HCT116 (cell line): ENCODE measurements around the gene DGAT2L6. TPM values are rescaled to one million over a fixed set of nuclear protein-coding genes. Genes with fewer than 3 reads are reported as not detected.

ENCODE experiments used
- ATAC-seq: fragments of 200-7000 bp; cut with Tn5 transposase; 2 replicates; pipeline ENCODE4 v1.9.1; 2020; ENCODE audit warnings: mild to moderate bottlenecking, moderate library complexity
- BruUV-seq: library from RNA; stranded (reverse); fragments of 400-500 nt; replicated peaks from 2 replicates; lab custom pipeline; 2021; lab: Mats Ljungman, UMichigan
- CTCF ChIA-PET: fragments of 300-600 bp; sonication (Branson Sonifier 250); formaldehyde crosslinking; loops from one replicate; lab custom pipeline; 2021; ENCODE audit warnings: antibody characterized with exemption; lab: Charles Lee
- POLR2A ChIA-PET: fragments of 300-600, 350-600 bp; sonication (Branson Sonifier 250); formaldehyde crosslinking; loops from one replicate; lab custom pipeline; 2021; ENCODE audit warnings: antibody characterized with exemption; lab: Charles Lee
- RAD21 ChIA-PET, 2 experiments: fragments of 300-600 bp; sonication (Branson Sonifier 250); formaldehyde crosslinking; loops; one replicate each; lab custom pipeline; 2023; ENCODE audit warnings: low total read pairs in 2 of 2; ENCODE audit not compliant: uncharacterized antibody in 2 of 2, unreplicated experiment in 2 of 2, low non-redundant PET in 1 of 2; lab: Charles Lee
- DNase-seq: peaks from one replicate; pipeline ENCODE4 v3.0.0-alpha.2; 2010; ENCODE audit warnings: low read depth, low spot score
- H2AFZ ChIP-seq: fragments of 200-600 bp; shearing (Covaris generic), sonication (generic); 2 replicates; pipeline ENCODE4 v1.6.1; 2017; ENCODE audit warnings: low read depth, mixed run types, mixed read lengths, antibody characterized with exemption, low read length; ENCODE audit not compliant: poor library complexity, severe bottlenecking
- H3K27ac ChIP-seq: 2 replicates; pipeline ENCODE4 v1.5.1; 2012; ENCODE audit warnings: low read depth, low read length
- H3K27me3 ChIP-seq: fragments of 200-600 bp; sonication (generic); 2 replicates; pipeline ENCODE4 v1.6.1; 2016; ENCODE audit warnings: mixed run types, low read length, mixed read lengths; ENCODE audit not compliant: insufficient read depth
- H3K36me3 ChIP-seq, 2 experiments: fragments of 200-500 bp in 1 of 2; fragments of 200-600 bp in 1 of 2; sonication (Bioruptor generic) in 1 of 2; sonication (generic) in 1 of 2; 2 replicates each; pipeline versions ENCODE4 v1.5.1 to v1.6.1; 2014 to 2016; ENCODE audit warnings: low read length in 2 of 2, inconsistent platforms in 1 of 2, mixed read lengths in 1 of 2, mixed run types in 1 of 2; ENCODE audit not compliant: insufficient read depth in 2 of 2, control insufficient read depth in 1 of 2
- H3K4me1 ChIP-seq, 2 experiments: fragments of 200-600 bp in 1 of 2; sonication (generic) in 1 of 2; 2 replicates each; pipeline versions ENCODE4 v1.5.1 to v1.6.1; 2012 to 2017; ENCODE audit warnings: low read length in 2 of 2, inconsistent platforms in 1 of 2, mild to moderate bottlenecking in 1 of 2, mixed read lengths in 1 of 2, mixed run types in 1 of 2, moderate library complexity in 1 of 2; ENCODE audit not compliant: insufficient read depth in 2 of 2, control insufficient read depth in 1 of 2
- H3K4me2 ChIP-seq: fragments of 200-600 bp; sonication (generic); 2 replicates; pipeline ENCODE4 v1.6.1; 2017; ENCODE audit warnings: mixed run types, low read length, mixed read lengths
- H3K4me3 ChIP-seq, 2 experiments: fragments of 200-600 bp in 1 of 2; sonication (generic) in 1 of 2; replicated peaks in 1 of 2; 2 replicates each; pipeline ENCODE4 v1.5.1; 2011 to 2016; ENCODE audit warnings: low read length in 2 of 2, control low read depth in 1 of 2, low read depth in 1 of 2, mild to moderate bottlenecking in 1 of 2, mixed read lengths in 1 of 2, mixed run types in 1 of 2
- H3K79me2 ChIP-seq: fragments of 200-600 bp; sonication (generic); 2 replicates; pipeline ENCODE4 v1.6.1; 2017; ENCODE audit warnings: mild to moderate bottlenecking, mixed run types, low read length, moderate library complexity, mixed read lengths; ENCODE audit not compliant: insufficient read depth
- H3K9ac ChIP-seq: fragments of 200-600 bp; sonication (generic); 2 replicates; pipeline ENCODE4 v1.6.1; 2016; ENCODE audit warnings: low read length, mixed read lengths
- H3K9me2 ChIP-seq: fragments of 200-600 bp; sonication (generic), shearing (Covaris generic); 2 replicates; pipeline ENCODE4 v1.6.1; 2017; ENCODE audit warnings: mixed run types, mild to moderate bottlenecking, moderate library complexity; ENCODE audit not compliant: insufficient read depth
- H3K9me3 ChIP-seq, 2 experiments: fragments of 200-500 bp in 1 of 2; fragments of 200-600 bp in 1 of 2; sonication (Bioruptor generic) in 1 of 2; sonication (generic) in 1 of 2; 2 replicates each; pipeline ENCODE4 v1.6.1; 2014 to 2017; ENCODE audit warnings: low read length in 2 of 2, mixed read lengths in 2 of 2, inconsistent platforms in 1 of 2, low read depth in 1 of 2, mild to moderate bottlenecking in 1 of 2, mixed run types in 1 of 2, moderate library complexity in 1 of 2; ENCODE audit not compliant: control insufficient read depth in 1 of 2, insufficient read depth in 1 of 2
- H4K20me1 ChIP-seq: fragments of 200-600 bp; sonication (generic), shearing (Covaris generic); 2 replicates; pipeline ENCODE4 v1.6.1; 2017; ENCODE audit warnings: mixed run types, mild to moderate bottlenecking, moderate library complexity; ENCODE audit not compliant: insufficient read depth
- CTCF ChIP-seq, 3 experiments: fragments of 200-600 bp in 1 of 3; sonication (generic) in 1 of 3; IDR thresholded peaks in 2 of 3; conservative IDR thresholded peaks in 1 of 3; 2 replicates each; pipeline ENCODE4 v1.5.1; 2012 to 2017; ENCODE audit warnings: low read depth in 2 of 3, low read length in 2 of 3, antibody characterized with exemption in 1 of 3, borderline replicate concordance in 1 of 3, control low read depth in 1 of 3, mild to moderate bottlenecking in 1 of 3, mixed read lengths in 1 of 3, mixed run types in 1 of 3, moderate library complexity in 1 of 3; ENCODE audit not compliant: insufficient read depth in 1 of 3
- ELF1 ChIP-seq: IDR thresholded peaks from 2 replicates; pipeline ENCODE4 v1.6.1; 2012; ENCODE audit warnings: low read depth, borderline replicate concordance
- FOSL1 ChIP-seq: IDR thresholded peaks from 2 replicates; pipeline ENCODE4 v1.6.1; 2012; ENCODE audit warnings: low read depth
- JUND ChIP-seq: IDR thresholded peaks from 2 replicates; pipeline ENCODE4 v1.6.1; 2012
- POLR2AphosphoS5 ChIP-seq: IDR thresholded peaks from 2 replicates; pipeline ENCODE4 v1.6.1; 2011; ENCODE audit warnings: mild to moderate bottlenecking, low read depth, low read length, moderate library complexity
- RAD21 ChIP-seq: IDR thresholded peaks from 2 replicates; pipeline ENCODE4 v1.6.1; 2012; ENCODE audit warnings: low read depth, mild to moderate bottlenecking
- SP1 ChIP-seq: IDR thresholded peaks from 2 replicates; pipeline ENCODE4 v1.6.1; 2012; ENCODE audit warnings: low read depth
- TCF7L2 ChIP-seq: IDR thresholded peaks from 2 replicates; pipeline ENCODE4 v1.7.0; 2011; ENCODE audit warnings: borderline replicate concordance, inconsistent platforms; ENCODE audit not compliant: insufficient read depth, insufficient read length; ENCODE audit errors: extremely low read depth
- YY1 ChIP-seq: IDR thresholded peaks from 2 replicates; pipeline ENCODE4 v1.6.1; 2011; ENCODE audit warnings: low read length, low read depth, moderate library complexity, mild to moderate bottlenecking; ENCODE audit not compliant: insufficient replicate concordance; ENCODE audit errors: extremely low read depth
- ZFX ChIP-seq: fragments of 450-650 bp; IDR thresholded peaks from 2 replicates; pipeline ENCODE4 v1.6.1; 2017
- ZNF274 ChIP-seq: fragments of 200-500 bp; sonication (Bioruptor generic); IDR thresholded peaks from 2 replicates; pipeline ENCODE4 v1.6.1; 2014; ENCODE audit warnings: mild to moderate bottlenecking, low read depth, low read length, inconsistent platforms
- intact Hi-C: fragments of 100-400 bp; cut with micrococcal nuclease; formaldehyde crosslinking; loops from 2 replicates; pipeline ENCODE4 v1.10.0; 2022
- total RNA-seq: library from RNA; stranded (reverse); gene quantifications from one replicate; pipeline ENCODE4 v1.2.1, GENCODE V29; 2021; ENCODE audit not compliant: unreplicated experiment

Gene DGAT2L6
- total RNA-seq, 1 experiment from 2014 or later = not detected

GRCh38 chrX:70196961-70197720, 19.9 kb downstream of the DGAT2L6 start (continued):
- TF ChIP-seq RAD21 (peak; percentile 81), FOSL1 (no peak), SP1 (no peak), ZNF274 (no peak), CTCF (IDR thresholded peaks at IDR 0.05 in 2 of 3, conservative IDR thresholded peaks at IDR 0.05 in 1 of 3; ENCODE audit: borderline replicate concordance in 1 of 3, insufficient read depth in 1 of 3, low read depth in 2 of 3, low read length in 2 of 3) (peak; percentile 60 to 80 (median 67))
- TF ChIP-seq, all 23 proteins: peak for 2

DNA sequence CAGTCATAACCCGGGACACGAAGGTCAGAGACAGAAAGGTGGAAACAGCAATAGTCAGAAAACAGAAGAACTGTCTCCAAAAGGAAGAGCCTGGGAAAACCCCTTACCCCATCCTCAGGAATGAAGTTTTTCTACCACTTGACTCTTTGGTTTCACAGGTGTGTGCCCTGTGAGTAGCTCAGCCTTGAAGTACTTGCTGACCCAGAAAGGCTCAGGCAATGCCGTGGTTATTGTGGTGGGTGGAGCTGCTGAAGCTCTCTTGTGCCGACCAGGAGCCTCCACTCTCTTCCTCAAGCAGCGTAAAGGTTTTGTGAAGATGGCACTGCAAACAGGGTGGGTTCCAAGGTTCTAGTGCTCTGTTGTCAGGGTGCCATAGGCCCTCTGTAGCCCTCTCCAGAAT, 24.4 kb downstream of the DGAT2L6 start:
- RAD21 ChIA-PET = no interaction called here
- ATAC-seq (no peak), DNase-seq (no peak)
- CTCF ChIA-PET = no interaction called here
- Histone ChIP-seq H3K36me3 (no peaks in the 10 kb centered on the region), H2AFZ (no peak overlapping the region), H3K4me2 (no peak overlapping the region), H3K9me2 (no peaks in the 10 kb centered on the region), H3K27ac (no peak overlapping the region), H3K9me3 (no peaks in the 10 kb centered on the region), H4K20me1 (no peaks in the 10 kb centered on the region), H3K4me1 (peaks cover 0 to 5% of the 10 kb centered on the region in 2 experiments; a peak in 1 of 4 replicates), H3K9ac (no peak overlapping the region), H3K79me2 (no peaks in the 10 kb centered on the region), H3K4me3 (no peak overlapping the region)
- POLR2A ChIA-PET = no interaction called here
- intact Hi-C loops = no loop called here
- BruUV-seq = no TSS peak
- TF ChIP-seq ELF1 = no peak
- no peak for TF ChIP-seq ZFX
- TF ChIP-seq TCF7L2 = no peak
- TF ChIP-seq JUND = no peak
- TF ChIP-seq YY1 = no peak
- no peak for TF ChIP-seq POLR2AphosphoS5
- TF ChIP-seq, all 23 proteins: peak for 0
- H3K27me3 ChIP-seq = no peaks in the 10 kb centered on the region
